Neural crest cell (in vitro differentiated cells): ENCODE results near the gene PATL2. TPM values are rescaled to one million over a fixed set of nuclear protein-coding genes. Genes with fewer than 3 reads are reported as not detected.

Experiments
- DNase-seq: peaks from one replicate; pipeline ENCODE4 v3.0.0; 2021; ENCODE audit warnings: low read depth, mixed read lengths, low spot score
- H3K27ac Mint-ChIP-seq: one replicate; pipeline ENCODE4 v1.8.0; 2021; ENCODE audit warnings: mild to moderate bottlenecking, mixed read lengths; ENCODE audit not compliant: unreplicated experiment
- H3K27me3 Mint-ChIP-seq: 2 replicates; pipeline ENCODE4 v1.8.0; 2021; ENCODE audit warnings: low read depth, mild to moderate bottlenecking, mixed read lengths
- H3K36me3 Mint-ChIP-seq: 2 replicates; pipeline ENCODE4 v1.8.0; 2021; ENCODE audit warnings: low read depth, mild to moderate bottlenecking, mixed read lengths
- H3K4me1 Mint-ChIP-seq: 2 replicates; pipeline ENCODE4 v1.8.0; 2021; ENCODE audit warnings: mixed read lengths
- H3K4me3 Mint-ChIP-seq: one replicate; pipeline ENCODE4 v1.8.0; 2021; ENCODE audit warnings: mild to moderate bottlenecking, mixed read lengths
- H3K9me3 Mint-ChIP-seq: 2 replicates; pipeline ENCODE4 v1.8.0; 2021; ENCODE audit warnings: mixed read lengths
- total RNA-seq: library from RNA; stranded (reverse); gene quantifications from 2 replicates; pipeline ENCODE4 v1.2.1, GENCODE V29; 2021
- TF ChIP-seq, protein P1 (sequence below): fragments of 200-600 bp; sonication (generic); conservative IDR thresholded peaks from 2 replicates; pipeline ENCODE4 v1.5.0; 2021; ENCODE audit warnings: antibody characterized with exemption, mild to moderate bottlenecking

Gene PATL2
- total RNA-seq, 1 donor from 2014 or later, result 0.35 TPM

DNA sequence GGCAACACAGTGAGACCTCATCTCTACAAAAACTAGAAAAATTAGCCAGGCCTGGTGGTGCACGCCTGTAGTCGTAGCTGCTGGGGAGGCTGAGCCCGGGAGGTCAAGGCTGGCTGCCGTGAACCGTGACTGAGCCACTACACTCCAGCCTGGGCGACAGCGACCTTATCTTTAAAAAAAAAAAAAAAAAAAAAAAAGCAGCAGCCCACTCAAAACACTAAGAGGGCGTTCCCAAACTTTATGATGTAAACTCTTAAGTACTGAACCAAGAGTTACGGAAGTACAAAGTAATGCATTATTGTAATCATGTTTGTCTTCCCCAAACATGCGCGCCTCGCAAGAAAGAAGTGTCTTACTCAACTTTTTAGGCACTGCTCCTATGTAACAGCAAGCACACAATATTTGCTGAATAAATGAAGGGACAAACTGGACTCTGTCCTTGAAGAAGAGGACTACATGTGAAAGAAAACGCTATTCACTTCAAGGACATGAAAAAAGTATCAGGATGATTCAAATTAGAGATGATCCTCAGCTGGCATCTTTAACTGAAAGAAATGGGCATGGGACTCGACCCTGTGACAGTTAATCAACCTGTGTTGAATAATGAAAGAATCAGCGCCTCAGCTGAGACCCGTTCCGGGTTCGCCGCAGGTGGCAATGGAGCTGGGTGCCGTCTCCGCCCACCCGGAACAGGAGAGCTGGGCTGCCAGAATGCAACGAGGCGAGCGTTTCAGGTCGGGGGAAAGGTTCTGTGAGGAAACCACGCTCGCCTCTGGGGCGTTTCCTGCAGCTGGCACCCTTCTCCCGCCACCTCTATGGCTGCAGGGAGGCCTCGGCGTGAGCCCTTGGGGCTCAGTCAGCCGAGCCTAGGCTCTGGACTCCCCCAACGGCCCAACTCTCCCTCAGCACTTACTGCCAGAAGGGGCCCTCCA lies 48.4 kb downstream of the PATL2 start:
- H3K9me3 Mint-ChIP-seq, result peaks cover 2% of the 10 kb centered on the region
- DNase-seq, result peak; percentile 19
- peaks cover 12% of the 10 kb centered on the region for H3K27me3 Mint-ChIP-seq

DNA sequence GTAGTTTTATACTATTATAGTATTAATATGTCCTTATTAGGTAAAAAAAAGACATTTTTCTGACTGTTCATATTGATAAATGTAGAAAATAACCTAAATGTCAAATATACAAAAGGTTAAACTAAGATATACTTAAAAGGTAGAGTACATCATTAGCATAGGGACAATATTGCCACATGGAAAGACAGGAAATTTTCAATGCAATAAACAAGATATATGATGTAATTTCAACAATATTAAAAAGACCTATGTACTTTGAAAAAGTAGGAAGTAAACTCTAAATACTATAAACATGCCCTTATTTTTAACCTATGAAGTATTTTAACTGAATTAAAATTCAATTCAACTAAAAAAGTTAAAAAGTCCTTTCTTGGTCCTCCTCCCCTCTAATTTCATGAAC lies 49.5 kb downstream of the PATL2 start:
- peaks cover 18% of the 10 kb centered on the region for H3K4me1 Mint-ChIP-seq
- peaks cover 2% of the 10 kb centered on the region for H3K9me3 Mint-ChIP-seq
- DNase-seq, result no peak
- peaks cover 4% of the 10 kb centered on the region for H3K27me3 Mint-ChIP-seq
- peaks cover 7% of the 10 kb centered on the region for H3K36me3 Mint-ChIP-seq
- H3K4me3 Mint-ChIP-seq, result peak overlapping the region; percentile 57
- no peak overlapping the region for H3K27ac Mint-ChIP-seq
- TF ChIP-seq, protein P1, sequence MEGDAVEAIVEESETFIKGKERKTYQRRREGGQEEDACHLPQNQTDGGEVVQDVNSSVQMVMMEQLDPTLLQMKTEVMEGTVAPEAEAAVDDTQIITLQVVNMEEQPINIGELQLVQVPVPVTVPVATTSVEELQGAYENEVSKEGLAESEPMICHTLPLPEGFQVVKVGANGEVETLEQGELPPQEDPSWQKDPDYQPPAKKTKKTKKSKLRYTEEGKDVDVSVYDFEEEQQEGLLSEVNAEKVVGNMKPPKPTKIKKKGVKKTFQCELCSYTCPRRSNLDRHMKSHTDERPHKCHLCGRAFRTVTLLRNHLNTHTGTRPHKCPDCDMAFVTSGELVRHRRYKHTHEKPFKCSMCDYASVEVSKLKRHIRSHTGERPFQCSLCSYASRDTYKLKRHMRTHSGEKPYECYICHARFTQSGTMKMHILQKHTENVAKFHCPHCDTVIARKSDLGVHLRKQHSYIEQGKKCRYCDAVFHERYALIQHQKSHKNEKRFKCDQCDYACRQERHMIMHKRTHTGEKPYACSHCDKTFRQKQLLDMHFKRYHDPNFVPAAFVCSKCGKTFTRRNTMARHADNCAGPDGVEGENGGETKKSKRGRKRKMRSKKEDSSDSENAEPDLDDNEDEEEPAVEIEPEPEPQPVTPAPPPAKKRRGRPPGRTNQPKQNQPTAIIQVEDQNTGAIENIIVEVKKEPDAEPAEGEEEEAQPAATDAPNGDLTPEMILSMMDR, result no peak

More for the DNA sequence above, 48.4 kb downstream of the PATL2 start:
- Mint-ChIP-seq H3K27ac (peak overlapping the region; percentile 94), H3K4me1 (peaks cover 18% of the 10 kb centered on the region), H3K36me3 (peaks cover 7% of the 10 kb centered on the region), H3K4me3 (peak overlapping the region; percentile 99)
- TF ChIP-seq, protein P1, result no peak

GRCh38 chr15:44659056-44659455 lies 52.1 kb downstream of the PATL2 start:
- Mint-ChIP-seq H3K9me3 (peaks cover 2% of the 10 kb centered on the region), H3K4me1 (peaks cover 18% of the 10 kb centered on the region), H3K36me3 (peaks cover 12% of the 10 kb centered on the region), H3K27ac (no peak overlapping the region), H3K27me3 (no peaks in the 10 kb centered on the region), H3K4me3 (peak overlapping the region; percentile 27)
- no peak for DNase-seq
- TF ChIP-seq, protein P1, result no peak

DNA sequence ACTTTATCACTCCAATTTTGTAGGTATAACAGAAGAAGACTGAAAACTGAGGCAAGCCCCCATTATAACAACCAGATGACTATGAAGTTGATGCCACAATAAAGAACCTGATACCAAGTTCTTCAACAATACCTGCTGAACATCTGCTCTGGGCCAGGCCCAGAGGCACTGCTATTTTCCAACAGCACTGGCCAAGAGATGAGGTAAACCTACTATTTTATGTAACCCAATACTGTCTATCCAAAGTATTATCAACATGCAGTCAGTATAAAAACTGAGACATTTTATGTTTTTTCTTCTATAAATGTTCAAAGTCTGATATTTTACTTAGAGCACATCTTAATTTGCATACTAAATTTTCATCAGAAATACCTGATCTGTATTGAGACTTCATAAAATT lies 53.7 kb downstream of the PATL2 start:
- Mint-ChIP-seq H3K4me3 (no peak overlapping the region), H3K9me3 (no peaks in the 10 kb centered on the region), H3K36me3 (peaks cover 12% of the 10 kb centered on the region), H3K27ac (no peak overlapping the region), H3K4me1 (peaks cover 8% of the 10 kb centered on the region), H3K27me3 (no peaks in the 10 kb centered on the region)
- no peak for DNase-seq
- TF ChIP-seq, protein P1, result no peak

- peaks cover 12% of the 10 kb centered on the region for H3K36me3 Mint-ChIP-seq
- no peaks in the 10 kb centered on the region for H3K27me3 Mint-ChIP-seq
- H3K9me3 Mint-ChIP-seq, result no peaks in the 10 kb centered on the region
- TF ChIP-seq, protein P1, result no peak
- no peak for DNase-seq
- no peak overlapping the region for H3K27ac Mint-ChIP-seq
- no peak overlapping the region for H3K4me3 Mint-ChIP-seq
- peaks cover 7% of the 10 kb centered on the region for H3K4me1 Mint-ChIP-seq
Measured at GRCh38 chr15:44656913-44657312, 54.2 kb downstream of the PATL2 start.
